GM12878 (cell line): Measurements from ENCODE around the gene TSEN34. TPM values are rescaled to one million over a fixed set of nuclear protein-coding genes. Genes with fewer than 3 reads are reported as not detected.

Experiments
- ATAC-seq: fragments of 200-7000 bp; cut with Tn5 transposase; 3 replicates; pipeline ENCODE4 v1.9.1; 2020; ENCODE audit warnings: mild to moderate bottlenecking, moderate library complexity
- BruUV-seq: library from RNA; stranded (reverse); fragments of 400-500 nt; replicated peaks from 2 replicates; lab custom pipeline; 2021; lab: Mats Ljungman, UMichigan
- CTCF ChIA-PET: fragments of 300-600 bp; sonication (Branson Sonifier 250); formaldehyde crosslinking; extraction: SDS; loops from one replicate; lab custom pipeline; 2021; ENCODE audit warnings: inconsistent platforms; lab: Yijun Ruan, JAX
- POLR2A ChIA-PET: fragments of 350-600 bp; formaldehyde crosslinking; extraction: SDS; loops from one replicate; lab custom pipeline; 2021; ENCODE audit warnings: inconsistent platforms; lab: Charles Lee
- RAD21 ChIA-PET: fragments of 300-600 bp; sonication (Branson Sonifier 250); formaldehyde crosslinking; loops from one replicate; lab custom pipeline; 2023; ENCODE audit warnings: antibody characterized with exemption; ENCODE audit not compliant: unreplicated experiment; lab: Charles Lee
- SMC1A ChIA-PET: fragments of 300-600 bp; sonication (Branson Sonifier 250); formaldehyde crosslinking; loops from one replicate; lab custom pipeline; 2023; ENCODE audit not compliant: unreplicated experiment, uncharacterized antibody; lab: Charles Lee
- DNase-seq: peaks from one replicate; pipeline ENCODE4 v3.0.0-alpha.2; 2011; ENCODE audit warnings: low read depth, low spot score
- FAIRE-seq: peaks from 3 replicates; lab custom pipeline; 2011; peaks lifted over from hg19 to GRCh38; lab: Jason Lieb, UNC
- H2AFZ ChIP-seq: 2 replicates; pipeline ENCODE4 v1.6.0; 2011; ENCODE audit warnings: low read depth, low read length, control low read depth; ENCODE audit not compliant: control insufficient read depth
- H3K27ac ChIP-seq: 2 replicates; pipeline ENCODE4 v1.5.1; 2011; ENCODE audit warnings: control low read depth; ENCODE audit not compliant: control insufficient read depth, insufficient read depth
- H3K27me3 ChIP-seq, 2 experiments: replicated peaks in 1 of 2; 2 replicates each; pipeline versions ENCODE4 v1.6.0 to v1.6.1; 2011; ENCODE audit warnings: low read length in 1 of 2; ENCODE audit not compliant: control insufficient read depth in 2 of 2, insufficient read depth in 2 of 2
- H3K36me3 ChIP-seq, 2 experiments: 2 replicates each; pipeline ENCODE4 v1.5.1; 2011; ENCODE audit warnings: low read length in 1 of 2; ENCODE audit not compliant: control insufficient read depth in 2 of 2, insufficient read depth in 2 of 2
- H3K4me1 ChIP-seq: 2 replicates; pipeline ENCODE4 v1.6.1; 2011; ENCODE audit warnings: mild to moderate bottlenecking, low read length, moderate library complexity, mixed read lengths; ENCODE audit not compliant: control insufficient read depth, insufficient read depth
- H3K4me2 ChIP-seq: 2 replicates; pipeline ENCODE4 v1.6.0; 2011; ENCODE audit warnings: control low read depth; ENCODE audit not compliant: control insufficient read depth, insufficient read depth
- H3K4me3 ChIP-seq: fragments of 200-600 bp; sonication (generic); 2 replicates; pipeline ENCODE4 v1.5.1; 2016
- H3K79me2 ChIP-seq: 2 replicates; pipeline ENCODE4 v1.6.0; 2011; ENCODE audit warnings: low read length; ENCODE audit not compliant: control insufficient read depth, insufficient read depth
- H3K9ac ChIP-seq: 2 replicates; pipeline ENCODE4 v1.8.0; 2011; ENCODE audit warnings: low read length, control low read depth, mixed read lengths; ENCODE audit not compliant: control insufficient read depth, insufficient read depth
- H3K9me3 ChIP-seq: replicated peaks from 3 replicates; pipeline ENCODE4 v1.5.1; 2011; ENCODE audit warnings: mild to moderate bottlenecking, low read length; ENCODE audit not compliant: control insufficient read depth, insufficient read depth
- H4K20me1 ChIP-seq: 2 replicates; pipeline ENCODE4 v1.6.0; 2011; ENCODE audit not compliant: control insufficient read depth, insufficient read depth
- CEBPB ChIP-seq, 2 experiments: fragments of 150-350 bp in 1 of 2; IDR thresholded peaks; 2 replicates each; pipeline ENCODE4 v1.6.1; 2012 to 2014; ENCODE audit warnings: low read depth in 2 of 2, low read length in 2 of 2, borderline replicate concordance in 1 of 2, inconsistent platforms in 1 of 2
- CTCF ChIP-seq, 3 experiments: IDR thresholded peaks in 2 of 3; conservative IDR thresholded peaks in 1 of 3; 2 replicates each; pipeline ENCODE4 v1.5.1; 2011; ENCODE audit warnings: low read depth in 3 of 3, low read length in 3 of 3, mild to moderate bottlenecking in 3 of 3, control low read depth in 2 of 3, moderate library complexity in 2 of 3, inconsistent platforms in 1 of 3, mixed read lengths in 1 of 3; ENCODE audit not compliant: control insufficient read depth in 2 of 3, insufficient read depth in 1 of 3; ENCODE audit errors: extremely low read depth in 1 of 3
- FOS ChIP-seq: IDR thresholded peaks from 3 replicates; pipeline ENCODE4 v1.6.1; 2011; ENCODE audit warnings: borderline replicate concordance; ENCODE audit not compliant: insufficient read length; ENCODE audit errors: extremely low read depth
- HCFC1 ChIP-seq: fragments of 150-350 bp; IDR thresholded peaks from 2 replicates; pipeline ENCODE4 v1.6.1; 2014; ENCODE audit warnings: low read length
- RAD51 ChIP-seq: fragments of 450-650 bp; IDR thresholded peaks from 2 replicates; pipeline ENCODE4 v1.6.1; 2016; ENCODE audit warnings: moderate library complexity, mild to moderate bottlenecking, inconsistent platforms
- SIN3A ChIP-seq: IDR thresholded peaks from 2 replicates; pipeline ENCODE4 v1.6.1; 2012; ENCODE audit warnings: low read depth, low read length, improper control_type of control experiment
- SMAD1 ChIP-seq: fragments of 450-650 bp; IDR thresholded peaks from 2 replicates; pipeline ENCODE4 v1.6.1; 2018; ENCODE audit warnings: mild to moderate bottlenecking, low read depth; ENCODE audit not compliant: partially characterized antibody
- SMAD5 ChIP-seq: IDR thresholded peaks from 2 replicates; pipeline ENCODE4 v1.6.1; 2016; ENCODE audit warnings: antibody characterized with exemption, low read depth
- SREBF1 ChIP-seq: IDR thresholded peaks from 2 replicates; pipeline ENCODE4 v1.6.1; 2012; ENCODE audit warnings: mild to moderate bottlenecking, low read length
- STAT1 ChIP-seq: fragments of 450-650 bp; conservative IDR thresholded peaks from 2 replicates; pipeline ENCODE4 v1.6.1; 2014; ENCODE audit warnings: antibody characterized with exemption, mild to moderate bottlenecking
- WGBS: methylation state at CpG from one replicate; pipeline ENCODE4 v1.1.6; 2016; ENCODE audit warnings: low lambda C conversion rate; ENCODE audit not compliant: insufficient replicate concordance, insufficient coverage; ENCODE audit errors: missing lambda C conversion rate; 5-methylcytosine and 5-hydroxymethylcytosine counted together
- in situ Hi-C: fragments of 300-500 bp; cut with MboI; formaldehyde crosslinking; loops from 9 replicates; pipeline ENCODE4 v1.14.3; 2018; ENCODE audit warnings: mixed read lengths
- intact Hi-C: fragments of 100-400 bp; cut with micrococcal nuclease; formaldehyde crosslinking; loops from one replicate; pipeline ENCODE4 v1.14.2; 2022; ENCODE audit not compliant: unreplicated experiment
- polyA plus RNA-seq, 11 experiments: library from polyadenylated mRNA; depleted of rRNA in 4 of 11; unstranded in 6 of 11; stranded (reverse) in 5 of 11; fragments of >200 nt; fragmentation: Nextera tagmentation in 4 of 11; fragmentation: Illumina TruSeq in 1 of 11; extraction: Ambion mirVana in 4 of 11; extraction: Trizol in 1 of 11; gene quantifications; 1 replicate in 1 of 11; 2 replicates in 10 of 11; pipeline versions ENCODE4 v1.2.1 to v1.2.3, GENCODE V29; 2011 to 2016; ENCODE audit warnings: inconsistent platforms in 2 of 11, missing spikeins in 2 of 11, low read depth in 1 of 11
- total RNA-seq, 4 experiments: library from RNA; depleted of rRNA in 3 of 4; stranded (reverse); fragments of >200 nt in 3 of 4; fragmentation: Illumina TruSeq in 1 of 4; extraction: Trizol in 1 of 4; gene quantifications; 2 replicates each; pipeline versions ENCODE4 v1.2.1 to v1.2.3, GENCODE V29; 2013 to 2021
- TF ChIP-seq, protein P1 (sequence below): IDR thresholded peaks from 2 replicates; pipeline ENCODE4 v1.6.1; 2011; ENCODE audit warnings: borderline replicate concordance, low read depth, mild to moderate bottlenecking, moderate library complexity, mixed read lengths, low read length; ENCODE audit not compliant: insufficient read depth; ENCODE audit errors: extremely low read length
- TF ChIP-seq, protein P2 (sequence below): fragments of 450-650 bp; IDR thresholded peaks from 2 replicates; pipeline ENCODE4 v1.6.1; 2016; ENCODE audit warnings: mild to moderate bottlenecking

Gene TSEN34
- total and polyA plus RNA-seq, 10 of the 15 experiments (the other 5 are each of a cell fraction or from before 2014, with no cell fraction given), result 1.0 to 35.9 (median 16.8) TPM

DNA sequence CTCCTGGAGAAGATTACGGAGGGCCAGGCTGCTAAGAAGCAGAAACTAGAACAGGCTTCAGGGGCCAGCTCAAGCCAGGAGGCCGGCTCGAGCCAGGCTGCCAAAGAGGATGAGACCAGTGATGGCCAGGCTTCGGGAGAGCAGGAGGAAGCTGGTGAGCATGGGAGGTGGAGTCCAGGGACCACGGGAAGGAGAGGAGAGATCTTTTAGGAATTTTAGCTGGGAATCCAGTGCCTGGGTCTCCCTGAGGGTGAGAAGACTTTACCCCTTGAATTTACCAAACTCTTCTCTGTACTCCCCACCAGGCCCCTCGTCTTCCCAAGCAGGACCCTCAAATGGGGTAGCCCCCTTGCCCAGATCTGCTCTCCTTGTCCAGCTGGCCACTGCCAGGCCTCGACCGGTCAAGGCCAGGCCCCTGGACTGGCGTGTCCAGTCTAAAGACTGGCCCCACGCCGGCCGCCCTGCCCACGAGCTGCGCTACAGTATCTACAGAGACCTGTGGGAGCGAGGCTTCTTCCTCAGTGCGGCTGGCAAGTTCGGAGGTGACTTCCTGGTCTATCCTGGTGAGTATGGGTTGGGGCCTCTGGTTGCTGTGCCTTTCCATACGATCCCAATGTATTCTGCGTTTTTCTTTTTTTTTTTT is 824 bp downstream of the TSEN34 start:
- DNase-seq, result no peak
- H3K79me2 ChIP-seq, result peaks cover 19% of the 10 kb centered on the region
- 63% methylated on average over 19 of the region's 19 CpGs for WGBS
- TF ChIP-seq RAD51, result no peak
- TF ChIP-seq SMAD1, result no peak
- no peak for TF ChIP-seq SIN3A
- no peak for TF ChIP-seq SMAD5
- TF ChIP-seq, all 136 proteins: peak for 0
- FAIRE-seq, result no peak
- Histone ChIP-seq H3K4me3 (peak overlapping the region; percentile 95), H3K9me3 (no peaks in the 10 kb centered on the region), H3K36me3 (peaks cover 2 to 4% of the 10 kb centered on the region in 2 experiments; a peak in 3 of 4 replicates), H3K27ac (peak overlapping the region; percentile 99), H3K27me3 (no peaks in the 10 kb centered on the region), H3K9ac (peak overlapping the region; percentile 90), H3K4me1 (peaks cover 14% of the 10 kb centered on the region), H2AFZ (peak overlapping the region; percentile 99), H4K20me1 (no peaks in the 10 kb centered on the region), H3K4me2 (peak overlapping the region; percentile 93)
- SMC1A ChIA-PET, result interaction anchor here (0.5 to 4.8 kb wide), 6 partner anchors 10 to 75 kb away, joined by 3 to 26 read pairs (median 3); partner anchors contain the start of gene RPS9
- RAD21 ChIA-PET, result interaction anchor here (0.9 kb wide), 1 partner anchor 55 kb away, joined by 3 read pairs; no protein-coding TSS in a partner anchor
- POLR2A ChIA-PET, result interaction anchor here (0.5 to 6.1 kb wide), 5 partner anchors 10 to 257 kb away, joined by 3 to 100 read pairs (median 4); partner anchors contain the start of genes CNOT3, LENG8 and RPS9
- intact Hi-C loops (no loop called here), in situ Hi-C loops (no loop called here)
- no peak for ATAC-seq
- no TSS peak for BruUV-seq
- CTCF ChIA-PET, result interaction anchor here (1.2 kb wide), 1 partner anchor 9 kb away, joined by 3 read pairs; the partner anchor contains the start of gene RPS9

DNA sequence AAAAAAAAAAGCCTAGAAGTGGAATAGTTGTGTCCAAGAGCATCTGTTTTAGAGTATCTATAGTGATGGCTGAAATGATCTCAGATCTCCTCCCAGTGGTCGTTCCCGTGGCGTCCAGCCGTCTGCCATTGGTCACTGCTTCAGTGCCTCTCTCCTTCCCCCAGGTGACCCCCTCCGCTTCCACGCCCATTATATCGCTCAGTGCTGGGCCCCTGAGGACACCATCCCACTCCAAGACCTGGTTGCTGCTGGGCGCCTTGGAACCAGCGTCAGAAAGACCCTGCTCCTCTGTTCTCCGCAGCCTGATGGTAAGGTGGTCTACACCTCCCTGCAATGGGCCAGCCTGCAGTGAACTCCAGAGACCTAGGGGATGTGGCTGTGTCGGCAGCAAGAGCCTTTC is 1.9 kb downstream of the TSEN34 start:
- no peaks in the 10 kb centered on the region for H3K27me3 ChIP-seq
- no peak overlapping the region for H3K4me2 ChIP-seq
- no peak overlapping the region for H3K4me3 ChIP-seq
- peaks cover 12% of the 10 kb centered on the region for H3K4me1 ChIP-seq
- intact Hi-C loops, result no loop called here
- H4K20me1 ChIP-seq, result no peaks in the 10 kb centered on the region
- in situ Hi-C loops, result no loop called here
- FAIRE-seq (no peak), DNase-seq (no peak), ATAC-seq (no peak)
- POLR2A ChIA-PET, result interaction anchor here (6.1 kb wide), 1 partner anchor 9 kb away, joined by 100 read pairs; the partner anchor contains the start of gene RPS9
- CTCF ChIA-PET, result no interaction called here
- H3K27ac ChIP-seq, result no peak overlapping the region
- peaks cover 2 to 4% of the 10 kb centered on the region in 2 experiments; a peak in 3 of 4 replicates for H3K36me3 ChIP-seq
- peaks cover 18% of the 10 kb centered on the region for H3K79me2 ChIP-seq
- no peak overlapping the region for H3K9ac ChIP-seq
- H2AFZ ChIP-seq, result no peak overlapping the region
- RAD21 ChIA-PET, result no interaction called here
- H3K9me3 ChIP-seq, result no peaks in the 10 kb centered on the region
- 96% methylated on average over 11 of the region's 11 CpGs for WGBS
- SMC1A ChIA-PET, result interaction anchor here (1.3 kb wide), 1 partner anchor 12 kb away, joined by 3 read pairs; no protein-coding TSS in a partner anchor
- BruUV-seq, result no TSS peak
- TF ChIP-seq STAT1 (no peak), HCFC1 (no peak), CTCF (IDR thresholded peaks at IDR 0.05 in 2 of 3, conservative IDR thresholded peaks at IDR 0.05 in 1 of 3; ENCODE audit: control insufficient read depth in 2 of 3, extremely low read depth in 1 of 3, insufficient read depth in 1 of 3, low read depth in 3 of 3, low read length in 3 of 3) (no peak), SREBF1 (no peak), FOS (no peak), CEBPB (IDR thresholded peaks at IDR 0.05; ENCODE audit: borderline replicate concordance in 1 of 2, low read depth in 2 of 2, low read length in 2 of 2) (no peak)
- TF ChIP-seq, protein P1, sequence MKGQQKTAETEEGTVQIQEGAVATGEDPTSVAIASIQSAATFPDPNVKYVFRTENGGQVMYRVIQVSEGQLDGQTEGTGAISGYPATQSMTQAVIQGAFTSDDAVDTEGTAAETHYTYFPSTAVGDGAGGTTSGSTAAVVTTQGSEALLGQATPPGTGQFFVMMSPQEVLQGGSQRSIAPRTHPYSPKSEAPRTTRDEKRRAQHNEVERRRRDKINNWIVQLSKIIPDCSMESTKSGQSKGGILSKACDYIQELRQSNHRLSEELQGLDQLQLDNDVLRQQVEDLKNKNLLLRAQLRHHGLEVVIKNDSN, result no peak
- TF ChIP-seq, protein P2, sequence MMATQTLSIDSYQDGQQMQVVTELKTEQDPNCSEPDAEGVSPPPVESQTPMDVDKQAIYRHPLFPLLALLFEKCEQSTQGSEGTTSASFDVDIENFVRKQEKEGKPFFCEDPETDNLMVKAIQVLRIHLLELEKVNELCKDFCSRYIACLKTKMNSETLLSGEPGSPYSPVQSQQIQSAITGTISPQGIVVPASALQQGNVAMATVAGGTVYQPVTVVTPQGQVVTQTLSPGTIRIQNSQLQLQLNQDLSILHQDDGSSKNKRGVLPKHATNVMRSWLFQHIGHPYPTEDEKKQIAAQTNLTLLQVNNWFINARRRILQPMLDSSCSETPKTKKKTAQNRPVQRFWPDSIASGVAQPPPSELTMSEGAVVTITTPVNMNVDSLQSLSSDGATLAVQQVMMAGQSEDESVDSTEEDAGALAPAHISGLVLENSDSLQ, result no peak
